GM12878 (cell line): ENCODE measurements around the gene TCIRG1.
A peak's percentile ranks its signal among the peaks of the same experiment; 100 is the strongest.

Source experiments
- CREM ChIP-seq: IDR thresholded peaks from 2 replicates; pipeline ENCODE4 v1.6.1; 2014; ENCODE audit warnings: antibody characterized with exemption, low read depth
- EP300 ChIP-seq, 2 experiments: fragments of 150-350 bp in 1 of 2; IDR thresholded peaks; 2 replicates each; pipeline ENCODE4 v1.6.1; 2011 to 2012; ENCODE audit warnings: low read depth in 2 of 2, low read length in 2 of 2, borderline replicate concordance in 1 of 2, improper control_type of control experiment in 1 of 2, inconsistent platforms in 1 of 2; ENCODE audit not compliant: control insufficient read depth in 1 of 2
- EZH2 ChIP-seq: IDR thresholded peaks from 2 replicates; pipeline ENCODE4 v1.6.1; 2012; ENCODE audit warnings: low read depth, mild to moderate bottlenecking, control low read depth, inconsistent platforms, low read length, borderline replicate concordance; ENCODE audit not compliant: control insufficient read depth
- FOXM1 ChIP-seq: IDR thresholded peaks from 2 replicates; pipeline ENCODE4 v1.6.1; 2012; ENCODE audit warnings: low read depth, mild to moderate bottlenecking, inconsistent platforms, low read length, moderate library complexity
- NFIC ChIP-seq: IDR thresholded peaks from 2 replicates; pipeline ENCODE4 v1.6.1; 2012; ENCODE audit warnings: low read depth, mild to moderate bottlenecking, inconsistent platforms, low read length, moderate library complexity
- NFXL1 ChIP-seq: fragments of 450-650 bp; IDR thresholded peaks from 2 replicates; pipeline ENCODE4 v1.6.1; 2017; ENCODE audit warnings: antibody characterized with exemption, mild to moderate bottlenecking, borderline replicate concordance
- POLR2A ChIP-seq: IDR thresholded peaks from 2 replicates; pipeline ENCODE4 v1.6.1; 2011; ENCODE audit warnings: low read depth, mild to moderate bottlenecking, low read length
- POLR2AphosphoS5 ChIP-seq: IDR thresholded peaks from 2 replicates; pipeline ENCODE4 v1.6.1; 2011; ENCODE audit warnings: mild to moderate bottlenecking, low read length, inconsistent platforms
- RCOR1 ChIP-seq: conservative IDR thresholded peaks from 2 replicates; pipeline ENCODE4 v1.6.1; 2012; ENCODE audit warnings: low read depth, low read length, improper control_type of control experiment
- TF ChIP-seq, protein P1 (sequence below): IDR thresholded peaks from 2 replicates; pipeline ENCODE4 v1.6.1; 2012; ENCODE audit warnings: improper control_type of control experiment, low read depth, low read length; ENCODE audit not compliant: insufficient replicate concordance
- TF ChIP-seq, protein P2 (sequence below), 3 experiments: IDR thresholded peaks in 2 of 3; conservative IDR thresholded peaks in 1 of 3; 2 replicates each; pipeline ENCODE4 v1.5.1; 2011; ENCODE audit warnings: low read depth in 3 of 3, low read length in 3 of 3, mild to moderate bottlenecking in 3 of 3, control low read depth in 2 of 3, moderate library complexity in 2 of 3, inconsistent platforms in 1 of 3, mixed read lengths in 1 of 3; ENCODE audit not compliant: control insufficient read depth in 2 of 3, insufficient read depth in 1 of 3; ENCODE audit errors: extremely low read depth in 1 of 3
- TF ChIP-seq, protein P3 (sequence below): IDR thresholded peaks from 2 replicates; pipeline ENCODE4 v1.6.1; 2011; ENCODE audit warnings: mild to moderate bottlenecking, low read depth, low read length, moderate library complexity; ENCODE audit not compliant: insufficient replicate concordance
- TF ChIP-seq, protein P4 (sequence below): fragments of 150-350 bp; IDR thresholded peaks from 2 replicates; pipeline ENCODE4 v1.6.1; 2016; ENCODE audit warnings: low read depth, low read length

DNA sequence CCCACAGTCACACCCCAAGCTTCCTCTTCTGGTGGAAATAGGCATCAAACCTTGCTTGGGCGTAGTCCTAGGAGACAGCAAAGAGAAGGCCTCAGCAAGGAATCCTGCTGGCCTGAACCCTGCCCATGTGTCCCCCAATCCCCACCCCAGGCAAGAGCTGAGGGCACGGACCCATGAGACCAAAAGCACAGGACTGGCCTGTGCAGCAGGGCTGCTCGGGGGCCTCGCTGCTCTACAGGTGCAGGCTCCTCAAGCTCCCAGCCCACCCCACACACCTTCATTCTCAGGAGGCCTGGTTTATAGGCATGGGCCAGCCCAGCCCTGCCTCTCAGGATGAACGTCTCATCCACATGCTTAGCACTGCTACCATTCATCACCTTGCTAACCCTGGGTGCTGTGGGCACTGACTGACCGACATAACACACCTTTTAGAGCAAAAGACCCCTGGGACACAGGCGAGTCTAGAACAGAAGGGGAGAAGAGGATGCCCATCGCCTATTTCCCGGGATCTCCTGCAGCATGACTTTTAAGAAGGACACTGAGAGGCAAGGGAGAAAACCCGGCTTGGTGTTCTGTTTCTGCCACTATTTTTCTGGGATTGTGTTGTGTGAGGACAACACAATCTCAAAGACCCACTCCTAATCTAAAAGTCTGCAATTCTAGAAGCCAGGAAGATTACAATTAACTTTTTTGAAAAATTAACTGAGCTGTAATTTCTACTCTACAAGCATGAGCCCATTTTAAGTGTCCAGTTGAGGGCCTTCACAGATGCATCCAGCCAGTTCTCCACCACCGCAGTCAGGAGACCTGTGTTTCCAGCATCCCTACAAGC, 15.4 kb downstream of the TCIRG1 start:
- TF ChIP-seq EP300 (IDR thresholded peaks at IDR 0.05; ENCODE audit: borderline replicate concordance in 1 of 2, control insufficient read depth in 1 of 2, low read depth in 2 of 2, low read length in 2 of 2): no peak
- TF ChIP-seq EZH2: no peak
- TF ChIP-seq POLR2A: peak; percentile 62
- no peak; the same call in none of the 2 replicates for TF ChIP-seq POLR2AphosphoS5
- TF ChIP-seq, protein P1, sequence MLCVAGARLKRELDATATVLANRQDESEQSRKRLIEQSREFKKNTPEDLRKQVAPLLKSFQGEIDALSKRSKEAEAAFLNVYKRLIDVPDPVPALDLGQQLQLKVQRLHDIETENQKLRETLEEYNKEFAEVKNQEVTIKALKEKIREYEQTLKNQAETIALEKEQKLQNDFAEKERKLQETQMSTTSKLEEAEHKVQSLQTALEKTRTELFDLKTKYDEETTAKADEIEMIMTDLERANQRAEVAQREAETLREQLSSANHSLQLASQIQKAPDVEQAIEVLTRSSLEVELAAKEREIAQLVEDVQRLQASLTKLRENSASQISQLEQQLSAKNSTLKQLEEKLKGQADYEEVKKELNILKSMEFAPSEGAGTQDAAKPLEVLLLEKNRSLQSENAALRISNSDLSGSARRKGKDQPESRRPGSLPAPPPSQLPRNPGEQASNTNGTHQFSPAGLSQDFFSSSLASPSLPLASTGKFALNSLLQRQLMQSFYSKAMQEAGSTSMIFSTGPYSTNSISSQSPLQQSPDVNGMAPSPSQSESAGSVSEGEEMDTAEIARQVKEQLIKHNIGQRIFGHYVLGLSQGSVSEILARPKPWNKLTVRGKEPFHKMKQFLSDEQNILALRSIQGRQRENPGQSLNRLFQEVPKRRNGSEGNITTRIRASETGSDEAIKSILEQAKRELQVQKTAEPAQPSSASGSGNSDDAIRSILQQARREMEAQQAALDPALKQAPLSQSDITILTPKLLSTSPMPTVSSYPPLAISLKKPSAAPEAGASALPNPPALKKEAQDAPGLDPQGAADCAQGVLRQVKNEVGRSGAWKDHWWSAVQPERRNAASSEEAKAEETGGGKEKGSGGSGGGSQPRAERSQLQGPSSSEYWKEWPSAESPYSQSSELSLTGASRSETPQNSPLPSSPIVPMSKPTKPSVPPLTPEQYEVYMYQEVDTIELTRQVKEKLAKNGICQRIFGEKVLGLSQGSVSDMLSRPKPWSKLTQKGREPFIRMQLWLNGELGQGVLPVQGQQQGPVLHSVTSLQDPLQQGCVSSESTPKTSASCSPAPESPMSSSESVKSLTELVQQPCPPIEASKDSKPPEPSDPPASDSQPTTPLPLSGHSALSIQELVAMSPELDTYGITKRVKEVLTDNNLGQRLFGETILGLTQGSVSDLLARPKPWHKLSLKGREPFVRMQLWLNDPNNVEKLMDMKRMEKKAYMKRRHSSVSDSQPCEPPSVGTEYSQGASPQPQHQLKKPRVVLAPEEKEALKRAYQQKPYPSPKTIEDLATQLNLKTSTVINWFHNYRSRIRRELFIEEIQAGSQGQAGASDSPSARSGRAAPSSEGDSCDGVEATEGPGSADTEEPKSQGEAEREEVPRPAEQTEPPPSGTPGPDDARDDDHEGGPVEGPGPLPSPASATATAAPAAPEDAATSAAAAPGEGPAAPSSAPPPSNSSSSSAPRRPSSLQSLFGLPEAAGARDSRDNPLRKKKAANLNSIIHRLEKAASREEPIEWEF: no peak
- no peak for TF ChIP-seq NFXL1
- TF ChIP-seq, protein P2, sequence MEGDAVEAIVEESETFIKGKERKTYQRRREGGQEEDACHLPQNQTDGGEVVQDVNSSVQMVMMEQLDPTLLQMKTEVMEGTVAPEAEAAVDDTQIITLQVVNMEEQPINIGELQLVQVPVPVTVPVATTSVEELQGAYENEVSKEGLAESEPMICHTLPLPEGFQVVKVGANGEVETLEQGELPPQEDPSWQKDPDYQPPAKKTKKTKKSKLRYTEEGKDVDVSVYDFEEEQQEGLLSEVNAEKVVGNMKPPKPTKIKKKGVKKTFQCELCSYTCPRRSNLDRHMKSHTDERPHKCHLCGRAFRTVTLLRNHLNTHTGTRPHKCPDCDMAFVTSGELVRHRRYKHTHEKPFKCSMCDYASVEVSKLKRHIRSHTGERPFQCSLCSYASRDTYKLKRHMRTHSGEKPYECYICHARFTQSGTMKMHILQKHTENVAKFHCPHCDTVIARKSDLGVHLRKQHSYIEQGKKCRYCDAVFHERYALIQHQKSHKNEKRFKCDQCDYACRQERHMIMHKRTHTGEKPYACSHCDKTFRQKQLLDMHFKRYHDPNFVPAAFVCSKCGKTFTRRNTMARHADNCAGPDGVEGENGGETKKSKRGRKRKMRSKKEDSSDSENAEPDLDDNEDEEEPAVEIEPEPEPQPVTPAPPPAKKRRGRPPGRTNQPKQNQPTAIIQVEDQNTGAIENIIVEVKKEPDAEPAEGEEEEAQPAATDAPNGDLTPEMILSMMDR (IDR thresholded peaks at IDR 0.05 in 2 of 3, conservative IDR thresholded peaks at IDR 0.05 in 1 of 3; ENCODE audit: control insufficient read depth in 2 of 3, extremely low read depth in 1 of 3, insufficient read depth in 1 of 3, low read depth in 3 of 3, low read length in 3 of 3): no peak
- TF ChIP-seq, protein P3, sequence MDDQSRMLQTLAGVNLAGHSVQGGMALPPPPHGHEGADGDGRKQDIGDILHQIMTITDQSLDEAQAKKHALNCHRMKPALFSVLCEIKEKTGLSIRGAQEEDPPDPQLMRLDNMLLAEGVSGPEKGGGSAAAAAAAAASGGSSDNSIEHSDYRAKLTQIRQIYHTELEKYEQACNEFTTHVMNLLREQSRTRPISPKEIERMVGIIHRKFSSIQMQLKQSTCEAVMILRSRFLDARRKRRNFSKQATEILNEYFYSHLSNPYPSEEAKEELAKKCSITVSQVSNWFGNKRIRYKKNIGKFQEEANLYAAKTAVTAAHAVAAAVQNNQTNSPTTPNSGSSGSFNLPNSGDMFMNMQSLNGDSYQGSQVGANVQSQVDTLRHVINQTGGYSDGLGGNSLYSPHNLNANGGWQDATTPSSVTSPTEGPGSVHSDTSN: no peak
- TF ChIP-seq, protein P4, sequence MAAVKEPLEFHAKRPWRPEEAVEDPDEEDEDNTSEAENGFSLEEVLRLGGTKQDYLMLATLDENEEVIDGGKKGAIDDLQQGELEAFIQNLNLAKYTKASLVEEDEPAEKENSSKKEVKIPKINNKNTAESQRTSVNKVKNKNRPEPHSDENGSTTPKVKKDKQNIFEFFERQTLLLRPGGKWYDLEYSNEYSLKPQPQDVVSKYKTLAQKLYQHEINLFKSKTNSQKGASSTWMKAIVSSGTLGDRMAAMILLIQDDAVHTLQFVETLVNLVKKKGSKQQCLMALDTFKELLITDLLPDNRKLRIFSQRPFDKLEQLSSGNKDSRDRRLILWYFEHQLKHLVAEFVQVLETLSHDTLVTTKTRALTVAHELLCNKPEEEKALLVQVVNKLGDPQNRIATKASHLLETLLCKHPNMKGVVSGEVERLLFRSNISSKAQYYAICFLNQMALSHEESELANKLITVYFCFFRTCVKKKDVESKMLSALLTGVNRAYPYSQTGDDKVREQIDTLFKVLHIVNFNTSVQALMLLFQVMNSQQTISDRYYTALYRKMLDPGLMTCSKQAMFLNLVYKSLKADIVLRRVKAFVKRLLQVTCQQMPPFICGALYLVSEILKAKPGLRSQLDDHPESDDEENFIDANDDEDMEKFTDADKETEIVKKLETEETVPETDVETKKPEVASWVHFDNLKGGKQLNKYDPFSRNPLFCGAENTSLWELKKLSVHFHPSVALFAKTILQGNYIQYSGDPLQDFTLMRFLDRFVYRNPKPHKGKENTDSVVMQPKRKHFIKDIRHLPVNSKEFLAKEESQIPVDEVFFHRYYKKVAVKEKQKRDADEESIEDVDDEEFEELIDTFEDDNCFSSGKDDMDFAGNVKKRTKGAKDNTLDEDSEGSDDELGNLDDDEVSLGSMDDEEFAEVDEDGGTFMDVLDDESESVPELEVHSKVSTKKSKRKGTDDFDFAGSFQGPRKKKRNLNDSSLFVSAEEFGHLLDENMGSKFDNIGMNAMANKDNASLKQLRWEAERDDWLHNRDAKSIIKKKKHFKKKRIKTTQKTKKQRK: no peak
- TF ChIP-seq NFIC: no peak
- no peak for TF ChIP-seq RCOR1
- no peak for TF ChIP-seq FOXM1
- TF ChIP-seq CREM: no peak
